HUES48 (cell line): ENCODE measurements around the gene SMIM10L2A.
A peak's percentile ranks its signal among the peaks of the same experiment; 100 is the strongest.
"Not testable (repeated sequence)": the region's sequence is repeated elsewhere in the genome, so short reads cannot be mapped to it uniquely, and the experiment has no call there.

Experiments
- H3K27ac ChIP-seq: one replicate; pipeline ENCODE4 v1.7.0; 2013; ENCODE audit warnings: low read depth, low read length, inconsistent platforms
- H3K27me3 ChIP-seq: 2 replicates; pipeline ENCODE4 v1.6.1; 2013; ENCODE audit warnings: mild to moderate bottlenecking, low read length; ENCODE audit not compliant: control insufficient read depth, insufficient read depth
- H3K36me3 ChIP-seq: 2 replicates; pipeline ENCODE4 v1.6.1; 2013; ENCODE audit warnings: low read length; ENCODE audit not compliant: control insufficient read depth, insufficient read depth
- H3K4me1 ChIP-seq: 2 replicates; pipeline ENCODE4 v1.6.1; 2013; ENCODE audit warnings: mild to moderate bottlenecking, low read length; ENCODE audit not compliant: control insufficient read depth, insufficient read depth
- H3K4me3 ChIP-seq: 2 replicates; pipeline ENCODE4 v1.5.1; 2013; ENCODE audit warnings: mild to moderate bottlenecking, low read depth, low read length
- H3K9ac ChIP-seq: 2 replicates; pipeline ENCODE4 v1.6.1; 2013; ENCODE audit warnings: mild to moderate bottlenecking, low read depth, low read length, moderate library complexity
- H3K9me3 ChIP-seq: 2 replicates; pipeline ENCODE4 v1.6.1; 2013; ENCODE audit warnings: low read length; ENCODE audit not compliant: control insufficient read depth, insufficient read depth

SMIM10L2A gene

DNA sequence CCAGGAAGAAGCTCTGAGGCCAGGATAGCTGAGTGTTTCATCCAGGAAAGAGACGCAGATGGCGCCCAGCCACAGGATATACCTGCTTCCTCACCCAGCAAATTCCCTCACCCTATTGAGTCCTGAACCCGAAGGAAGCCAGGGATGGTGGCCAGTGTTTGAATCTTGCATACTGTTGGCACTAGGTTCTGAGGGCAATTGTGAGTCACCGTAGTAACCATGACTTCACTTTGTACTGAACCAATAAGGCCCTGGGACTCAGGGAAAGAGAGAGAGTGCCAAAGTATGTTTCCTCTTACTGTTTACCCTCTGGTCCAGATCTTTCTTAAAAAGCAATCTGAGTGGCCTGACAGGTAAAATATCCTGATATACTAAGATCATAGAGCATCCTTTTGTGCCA lies 25.6 kb upstream of the SMIM10L2A start:
- H3K27ac ChIP-seq = no peak overlapping the region

DNA sequence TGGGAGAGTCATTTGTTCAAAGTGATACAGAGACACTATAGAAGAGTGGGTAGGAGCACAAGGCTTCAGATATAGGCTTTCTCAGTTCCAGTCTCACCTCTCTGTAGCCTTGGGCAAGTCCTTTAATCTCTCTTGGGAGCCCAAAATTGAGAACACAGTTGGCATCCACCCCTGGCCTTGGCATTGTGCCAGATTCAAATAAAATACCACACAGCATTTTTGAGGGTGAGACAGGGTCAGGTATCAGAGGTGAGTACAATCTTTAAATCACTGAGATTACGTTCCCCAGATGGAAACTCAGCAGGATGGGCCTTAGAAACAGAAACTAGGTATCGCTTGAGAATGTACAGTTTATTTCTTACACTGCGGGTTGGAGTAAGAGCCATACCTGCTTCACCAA lies 25.2 kb upstream of the SMIM10L2A start:
- peaks cover 12% of the 10 kb centered on the region for H3K4me1 ChIP-seq
- no peak overlapping the region for H3K9ac ChIP-seq
- no peak overlapping the region for H3K27ac ChIP-seq
- H3K4me3 ChIP-seq = no peak overlapping the region
- H3K36me3 ChIP-seq = no peaks in the 10 kb centered on the region
- H3K9me3 ChIP-seq = no peaks in the 10 kb centered on the region
- no peaks in the 10 kb centered on the region; the same call in 1 of the 2 replicates for H3K27me3 ChIP-seq

More for the DNA sequence above, 25.6 kb upstream of the SMIM10L2A start:
- no peak overlapping the region for H3K9ac ChIP-seq
- no peaks in the 10 kb centered on the region for H3K9me3 ChIP-seq
- H3K27me3 ChIP-seq = no peaks in the 10 kb centered on the region; the same call in 1 of the 2 replicates
- H3K36me3 ChIP-seq = no peaks in the 10 kb centered on the region
- H3K4me1 ChIP-seq = peaks cover 12% of the 10 kb centered on the region
- H3K4me3 ChIP-seq = no peak overlapping the region

DNA sequence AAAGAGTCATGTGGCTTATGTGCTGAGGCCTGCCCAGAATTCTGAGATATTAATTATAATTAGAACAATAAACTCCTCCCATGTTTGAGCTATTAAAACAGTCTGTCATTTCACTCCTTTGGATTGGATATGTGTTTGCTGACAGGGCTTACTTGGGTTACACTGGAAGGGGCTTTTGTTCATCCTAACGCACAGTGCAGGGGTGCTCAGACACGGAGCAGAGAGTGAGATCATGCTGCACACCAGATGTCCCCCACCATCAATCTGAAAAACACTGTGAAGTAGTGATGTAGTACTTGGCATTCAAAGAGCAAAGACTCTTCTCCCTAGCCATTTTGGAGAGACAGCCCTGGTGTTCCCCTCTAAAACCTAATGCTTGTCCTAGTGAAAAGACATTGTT lies 24.1 kb upstream of the SMIM10L2A start:
- Histone ChIP-seq H3K4me1 (peaks cover 12% of the 10 kb centered on the region), H3K9me3 (no peaks in the 10 kb centered on the region), H3K27ac (no peak overlapping the region), H3K36me3 (no peaks in the 10 kb centered on the region), H3K9ac (no peak overlapping the region), H3K27me3 (no peaks in the 10 kb centered on the region; the same call in 1 of the 2 replicates), H3K4me3 (no peak overlapping the region)

DNA sequence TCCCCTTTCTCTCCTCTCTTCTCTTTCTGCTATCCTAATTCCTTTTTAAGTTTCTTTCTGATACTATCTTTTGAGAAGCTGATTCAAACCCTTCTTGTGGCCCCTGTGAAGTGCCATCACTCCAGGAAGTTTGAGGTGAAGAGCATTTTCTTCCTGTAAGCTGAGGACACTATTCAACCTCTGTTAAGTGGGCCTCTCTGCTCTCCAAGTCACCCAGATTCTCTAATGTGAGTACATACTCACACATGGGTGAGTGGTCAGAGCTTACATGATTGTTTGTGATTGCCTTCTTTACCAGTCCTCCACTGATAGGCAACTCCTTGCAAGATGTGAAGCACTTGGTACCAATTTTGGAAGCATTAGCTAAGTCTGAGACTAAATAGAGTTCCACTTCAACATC lies 18.4 kb upstream of the SMIM10L2A start:
- H3K9ac ChIP-seq = no peak overlapping the region
- H3K4me1 ChIP-seq = peaks cover 35% of the 10 kb centered on the region
- H3K4me3 ChIP-seq = no peak overlapping the region
- H3K27ac ChIP-seq = no peak overlapping the region
- no peaks in the 10 kb centered on the region for H3K9me3 ChIP-seq
- no peaks in the 10 kb centered on the region for H3K27me3 ChIP-seq
- no peaks in the 10 kb centered on the region for H3K36me3 ChIP-seq

DNA sequence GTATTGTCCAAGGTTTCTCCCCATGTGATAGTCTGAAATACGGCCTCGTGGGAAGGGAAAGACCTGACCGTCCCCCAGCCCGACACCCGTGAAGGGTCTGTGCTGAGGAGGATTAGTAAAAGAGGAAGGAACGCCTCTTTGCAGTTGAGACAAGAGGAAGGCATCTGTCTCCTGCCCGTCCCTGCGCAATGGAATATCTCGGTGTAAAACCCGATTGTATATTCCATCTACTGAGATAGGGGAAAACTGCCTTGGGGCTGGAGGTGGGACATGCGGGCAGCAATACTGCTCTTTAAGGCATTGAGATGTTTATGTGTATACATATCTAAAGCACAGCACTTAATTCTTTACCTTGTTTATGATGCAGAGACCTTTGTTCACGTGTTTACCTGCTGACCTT lies 15.3 kb upstream of the SMIM10L2A start:
- not testable (repeated sequence) for H3K27me3 ChIP-seq, H3K9me3 ChIP-seq, H3K36me3 ChIP-seq, H3K9ac ChIP-seq, H3K4me3 ChIP-seq
- H3K27ac ChIP-seq = peak overlapping the region; percentile 70
- H3K4me1 ChIP-seq = peaks cover 46% of the 10 kb centered on the region

DNA sequence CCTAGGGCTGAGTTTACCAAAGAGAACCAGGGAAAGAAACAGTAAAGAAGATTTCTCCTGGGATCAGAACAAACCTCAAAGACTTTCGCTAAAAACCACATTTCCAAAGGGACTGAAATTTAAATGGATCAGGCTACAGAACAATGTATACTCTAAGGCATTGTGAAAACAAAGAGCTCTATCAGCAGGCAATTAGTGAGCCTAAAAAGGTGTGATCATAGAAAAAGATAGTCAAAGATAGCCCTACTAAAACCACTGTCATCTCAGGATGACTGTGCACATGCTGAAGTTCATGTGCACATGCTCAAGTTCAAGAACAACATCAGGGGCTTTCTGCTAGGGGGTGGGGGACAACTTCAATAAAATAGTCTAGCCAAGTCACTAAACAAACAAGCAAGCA lies 12.9 kb upstream of the SMIM10L2A start:
- peaks cover 4% of the 10 kb centered on the region; the same call in 1 of the 2 replicates for H3K9me3 ChIP-seq
- H3K27ac ChIP-seq = peak overlapping the region; percentile 12
- no peak overlapping the region for H3K4me3 ChIP-seq
- H3K4me1 ChIP-seq = peaks cover 47% of the 10 kb centered on the region
- H3K9ac ChIP-seq = no peak overlapping the region
- no peaks in the 10 kb centered on the region for H3K27me3 ChIP-seq
- no peaks in the 10 kb centered on the region for H3K36me3 ChIP-seq

DNA sequence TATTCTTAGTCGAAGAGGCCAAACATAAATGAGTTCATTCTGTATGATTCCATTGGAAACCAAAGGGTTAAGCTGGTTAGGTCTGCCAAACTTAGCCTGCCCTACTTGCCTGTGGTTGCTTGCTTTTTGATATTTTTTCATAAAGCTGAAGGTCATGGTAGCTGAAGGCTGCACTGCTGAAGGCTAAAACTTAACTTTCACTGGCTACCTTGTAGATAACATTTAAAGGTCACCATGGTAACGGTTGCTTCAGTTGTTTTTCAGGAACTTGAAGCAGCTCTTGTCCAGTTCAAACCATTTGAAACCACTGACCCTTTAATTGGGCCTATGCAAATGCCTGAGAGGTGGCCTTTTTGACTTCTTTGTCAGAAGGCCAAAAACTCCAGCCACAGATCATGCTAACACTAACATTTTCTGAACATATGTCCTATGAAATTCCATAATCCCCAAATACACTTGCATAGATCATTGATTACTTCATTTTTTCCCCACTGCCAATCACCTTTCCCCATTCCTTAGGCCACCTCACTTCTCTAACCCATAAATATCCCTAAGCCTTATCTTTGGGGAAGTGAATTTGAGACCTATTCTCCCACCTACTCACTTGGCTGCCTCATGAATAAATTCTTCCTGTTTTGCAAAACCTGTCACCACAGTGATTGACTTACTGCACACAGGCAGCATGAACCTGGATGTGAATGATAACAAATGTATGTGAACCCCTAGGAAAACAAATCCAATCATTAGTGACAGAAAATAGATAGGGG lies 10.7 kb upstream of the SMIM10L2A start:
- Histone ChIP-seq H3K4me3 (no peak overlapping the region), H3K9ac (no peak overlapping the region), H3K27me3 (no peaks in the 10 kb centered on the region), H3K4me1 (peaks cover 39% of the 10 kb centered on the region), H3K36me3 (no peaks in the 10 kb centered on the region), H3K9me3 (peaks cover 4% of the 10 kb centered on the region; the same call in 1 of the 2 replicates), H3K27ac (no peak overlapping the region)

DNA sequence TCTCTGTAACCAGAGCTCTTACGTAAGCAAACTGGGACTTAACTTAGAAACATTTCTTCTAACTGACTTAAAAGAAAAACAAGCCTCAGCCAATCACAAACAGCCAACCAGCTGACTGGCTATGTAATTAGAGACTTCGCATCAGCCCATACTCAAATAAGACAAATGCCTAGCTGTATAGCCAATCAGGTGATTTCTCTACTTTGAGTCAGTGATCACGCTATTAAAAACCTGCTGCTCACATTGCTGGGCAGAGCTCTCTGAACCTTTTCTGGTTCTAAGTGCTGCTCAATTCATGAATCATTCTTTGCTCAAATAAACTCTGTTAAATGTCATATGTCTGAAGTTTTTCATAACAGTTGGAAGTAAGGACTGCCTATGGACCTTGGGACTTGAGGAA lies 9.9 kb upstream of the SMIM10L2A start:
- Histone ChIP-seq H3K9ac (no peak overlapping the region), H3K4me1 (peaks cover 39% of the 10 kb centered on the region), H3K36me3 (no peaks in the 10 kb centered on the region), H3K4me3 (no peak overlapping the region), H3K27me3 (no peaks in the 10 kb centered on the region), H3K9me3 (peaks cover 6% of the 10 kb centered on the region; the same call in 1 of the 2 replicates), H3K27ac (no peak overlapping the region)

DNA sequence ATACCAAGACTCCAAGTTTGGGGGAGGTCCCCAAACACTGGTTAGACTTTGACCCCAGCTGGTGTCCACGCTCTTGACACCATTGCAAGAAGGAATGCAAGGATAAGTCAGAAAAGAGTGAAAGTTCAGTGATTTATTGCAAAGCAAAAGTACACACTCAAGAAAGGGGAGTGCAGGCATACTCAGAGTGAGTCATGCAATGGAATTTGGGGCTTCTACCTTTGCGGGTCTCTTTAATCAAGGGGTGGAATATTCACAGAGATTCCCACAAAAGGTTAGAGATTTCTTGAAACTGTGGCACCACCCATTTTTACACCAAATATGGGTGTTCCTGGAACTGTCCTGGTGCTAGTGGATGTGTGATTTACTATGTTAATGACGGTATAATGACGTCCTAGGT lies 5.2 kb upstream of the SMIM10L2A start:
- Histone ChIP-seq H3K4me3 (no peak overlapping the region), H3K27ac (no peak overlapping the region), H3K36me3 (no peaks in the 10 kb centered on the region), H3K4me1 (peaks cover 3% of the 10 kb centered on the region; the same call in 1 of the 2 replicates), H3K9ac (no peak overlapping the region), H3K27me3 (no peaks in the 10 kb centered on the region), H3K9me3 (peaks cover 6% of the 10 kb centered on the region; the same call in 1 of the 2 replicates)

DNA sequence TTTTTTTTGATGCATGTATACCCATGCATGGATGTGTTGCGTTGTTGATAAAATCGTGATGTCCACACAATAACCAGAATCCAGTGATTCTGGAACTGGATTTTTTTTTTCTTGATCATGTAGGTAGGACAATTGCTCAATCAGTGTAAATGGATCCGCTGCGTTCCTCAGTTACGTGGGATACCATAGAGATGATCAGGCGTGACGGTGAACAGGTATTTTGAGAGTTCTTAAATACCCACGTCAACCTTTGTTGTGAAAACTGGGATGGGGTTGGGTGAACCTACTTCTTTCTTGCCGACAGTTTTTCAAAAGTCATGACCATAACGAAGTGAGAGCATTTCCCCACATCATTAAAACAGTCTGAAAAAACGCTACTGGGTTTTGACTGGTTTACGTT lies 913 bp upstream of the SMIM10L2A start:
- Histone ChIP-seq H3K4me1 (peaks cover 5% of the 10 kb centered on the region), H3K27me3 (no peaks in the 10 kb centered on the region), H3K9ac (no peak overlapping the region), H3K27ac (no peak overlapping the region), H3K36me3 (no peaks in the 10 kb centered on the region), H3K4me3 (no peak overlapping the region), H3K9me3 (peaks cover 3% of the 10 kb centered on the region; the same call in 1 of the 2 replicates)

DNA sequence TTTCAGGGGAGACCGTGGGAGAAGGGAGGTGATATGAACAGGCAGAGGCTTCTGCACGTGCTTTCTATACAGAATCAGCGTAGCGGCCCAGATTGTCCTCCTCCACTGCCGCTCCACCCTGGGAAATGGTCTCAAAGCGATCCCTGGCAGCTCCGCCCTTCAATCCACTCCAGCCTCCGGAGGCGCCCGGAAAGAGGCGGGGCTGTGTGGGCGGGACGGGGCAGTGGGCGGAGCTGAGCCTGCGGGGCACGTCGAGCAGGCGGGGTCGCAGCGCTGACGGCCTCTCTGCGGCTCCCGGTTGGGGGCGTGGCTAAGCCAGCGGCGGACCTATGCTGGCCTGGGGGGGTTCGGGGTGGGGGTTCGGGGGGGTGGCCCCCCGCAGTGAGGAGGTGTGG lies 210 bp upstream of the SMIM10L2A start:
- Histone ChIP-seq H3K36me3 (no peaks in the 10 kb centered on the region), H3K27ac (no peak overlapping the region), H3K9ac (no peak overlapping the region), H3K4me1 (peaks cover 6% of the 10 kb centered on the region), H3K27me3 (no peaks in the 10 kb centered on the region), H3K4me3 (peak overlapping the region; percentile 65; the same call in 1 of the 2 replicates), H3K9me3 (no peaks in the 10 kb centered on the region)
